ENCODE results near the gene DTWD2.

- TF ChIP-seq CTCF (IDR thresholded peaks at IDR 0.05) (no peak), POLR2A (IDR thresholded peaks at IDR 0.05) (no peak)
Observed at GRCh38 chr5:119031011-119031886, 42.9 kb upstream of the DTWD2 start.
